ENCODE data around the gene TLL1.

Gene TLL1

GRCh38 chr4:166066936-166067335 lies 193.9 kb downstream of the TLL1 start:
- DNase-seq = no peak

GRCh38 chr4:166067915-166068314 lies 194.9 kb downstream of the TLL1 start:
- no peak for DNase-seq

- DNase-seq = no peak
Measured at GRCh38 chr4:166073783-166074182, 200.7 kb downstream of the TLL1 start.

- DNase-seq = no peak
Measured at GRCh38 chr4:166075599-166075998, 202.6 kb downstream of the TLL1 start.

GRCh38 chr4:166077782-166078181 lies 204.7 kb downstream of the TLL1 start:
- DNase-seq = no peak

GRCh38 chr4:166078383-166078782 lies 205.3 kb downstream of the TLL1 start:
- DNase-seq = no peak

- DNase-seq = peak; percentile 3
Measured at GRCh38 chr4:166078955-166079354, 205.9 kb downstream of the TLL1 start.

GRCh38 chr4:166087569-166087968 lies 214.5 kb downstream of the TLL1 start:
- no peak for DNase-seq

- no peak for DNase-seq
Measured at GRCh38 chr4:166088576-166088975, 215.5 kb downstream of the TLL1 start.

GRCh38 chr4:166091146-166091545 lies 218.1 kb downstream of the TLL1 start:
- DNase-seq = no peak

- DNase-seq = peak; percentile 33
Measured at GRCh38 chr4:166091912-166092510, 219.0 kb downstream of the TLL1 start.

GRCh38 chr4:166092797-166093290 lies 219.8 kb downstream of the TLL1 start:
- no peak for DNase-seq

GRCh38 chr4:166104623-166105022 lies 231.6 kb downstream of the TLL1 start:
- no peak for DNase-seq

- DNase-seq = no peak
Measured at GRCh38 chr4:166121897-166122296, 248.9 kb downstream of the TLL1 start.

- no peak for DNase-seq
Measured at GRCh38 chr4:166123546-166123945, 250.5 kb downstream of the TLL1 start.

- DNase-seq = peak; percentile 3
Measured at GRCh38 chr4:166128403-166128802, 255.4 kb downstream of the TLL1 start.

GRCh38 chr4:166134285-166134684 lies 261.2 kb downstream of the TLL1 start:
- DNase-seq = no peak

GRCh38 chr4:166140951-166141350 lies 267.9 kb downstream of the TLL1 start:
- DNase-seq = no peak

- DNase-seq = peak; percentile 33
Measured at GRCh38 chr4:166143227-166143626, 270.2 kb downstream of the TLL1 start.

GRCh38 chr4:166144607-166145006 lies 271.6 kb downstream of the TLL1 start:
- no peak for DNase-seq

GRCh38 chr4:166146806-166147540 lies 273.9 kb downstream of the TLL1 start:
- no peak for DNase-seq
